Thoracic aorta (tissue), 2 donors: ENCODE measurements around the gene ZSCAN25. TPM values are rescaled to one million over a fixed set of nuclear protein-coding genes. Genes with fewer than 3 reads are reported as not detected.
"Not testable (repeated sequence)": the region's sequence is repeated elsewhere in the genome, so short reads cannot be mapped to it uniquely, and the experiment has no call there.

ENCODE experiments used
- ATAC-seq: fragments of 150-250 bp; one replicate; pipeline ENCODE4 v1.8.0; 2017; ENCODE audit warnings: low read depth; ENCODE audit not compliant: insufficient number of reproducible peaks, low FRiP score
- DNase-seq: peaks from one replicate; pipeline ENCODE4 v3.0.0-alpha.2; 2020; ENCODE audit warnings: low spot score
- H3K27ac ChIP-seq, 2 donors: fragments of 200-600 bp; sonication (generic); 1 replicate in 1 of 2; 2 replicates in 1 of 2; pipeline ENCODE4 v1.5.1; 2016; ENCODE audit warnings: mild to moderate bottlenecking in 2 of 2, moderate library complexity in 2 of 2
- H3K27me3 ChIP-seq: fragments of 200-600 bp; sonication (generic); replicated peaks from 2 replicates; pipeline ENCODE4 v1.6.0; 2016; ENCODE audit warnings: mild to moderate bottlenecking; ENCODE audit not compliant: insufficient read depth
- H3K36me3 ChIP-seq: fragments of 200-600 bp; sonication (generic); one replicate; pipeline ENCODE4 v1.5.1; 2016
- H3K4me1 ChIP-seq, 2 donors: fragments of 200-600 bp; sonication (generic); 1 replicate in 1 of 2; 2 replicates in 1 of 2; pipeline versions ENCODE4 v1.5.1 to v1.6.0; 2016; ENCODE audit warnings: low read depth in 2 of 2, mild to moderate bottlenecking in 1 of 2; ENCODE audit not compliant: control insufficient read depth in 1 of 2
- H3K4me3 ChIP-seq: fragments of 200-600 bp; sonication (generic); 2 replicates; pipeline ENCODE4 v1.5.1; 2016; ENCODE audit warnings: mild to moderate bottlenecking
- H3K9me3 ChIP-seq: fragments of 200-600 bp; sonication (generic); 2 replicates; pipeline ENCODE4 v1.5.1; 2016
- CTCF ChIP-seq: fragments of 200-600 bp; sonication (generic); IDR thresholded peaks from one replicate; pipeline ENCODE4 v1.5.1; 2019; ENCODE audit warnings: antibody characterized with exemption
- total RNA-seq, 2 donors: library from RNA; depleted of rRNA; stranded (reverse); fragments of >200 nt; gene quantifications; one replicate each; pipeline versions ENCODE4 v1.1.0 to v1.2.3, GENCODE V29; 2016

ZSCAN25 gene
- total RNA-seq, 2 donors from 2014 or later: 13.4 to 21.7 TPM

DNA sequence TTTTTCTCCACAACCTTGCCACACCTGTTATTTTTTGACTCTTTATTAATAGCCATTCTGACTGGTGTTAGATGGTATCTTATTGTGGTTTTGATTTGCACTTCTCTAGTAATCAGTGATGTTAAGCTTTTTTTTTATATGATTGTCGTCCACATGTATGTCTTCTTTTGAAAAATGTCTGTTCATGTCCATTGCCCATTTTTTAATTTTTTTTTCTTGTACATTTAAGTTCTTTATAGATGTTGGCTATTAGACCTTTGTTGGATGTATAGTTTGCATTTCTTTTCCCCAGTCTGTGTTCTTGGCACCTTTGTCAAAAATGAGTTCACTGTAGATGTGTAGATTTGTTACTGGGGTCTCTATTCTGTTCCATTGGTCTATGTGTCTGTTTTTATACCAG lies 28.8 kb downstream of the ZSCAN25 start:
- H3K4me3 ChIP-seq: no peak overlapping the region
- no peaks in the 10 kb centered on the region for H3K27me3 ChIP-seq
- no peak overlapping the region for H3K27ac ChIP-seq
- ATAC-seq (no peak), DNase-seq (no peak)
- no peaks in the 10 kb centered on the region for H3K36me3 ChIP-seq
- no peaks in the 10 kb centered on the region for H3K9me3 ChIP-seq
- no peaks in the 10 kb centered on the region for H3K4me1 ChIP-seq
- no peak for TF ChIP-seq CTCF

GRCh38 chr7:99648843-99649242 lies 32.1 kb downstream of the ZSCAN25 start:
- H3K4me1 ChIP-seq: no peaks in the 10 kb centered on the region
- no peak overlapping the region for H3K27ac ChIP-seq
- TF ChIP-seq CTCF: no peak
- no peak for ATAC-seq
- no peak for DNase-seq
- H3K4me3 ChIP-seq: no peak overlapping the region
- no peaks in the 10 kb centered on the region for H3K9me3 ChIP-seq
- no peaks in the 10 kb centered on the region for H3K36me3 ChIP-seq
- H3K27me3 ChIP-seq: no peaks in the 10 kb centered on the region

DNA sequence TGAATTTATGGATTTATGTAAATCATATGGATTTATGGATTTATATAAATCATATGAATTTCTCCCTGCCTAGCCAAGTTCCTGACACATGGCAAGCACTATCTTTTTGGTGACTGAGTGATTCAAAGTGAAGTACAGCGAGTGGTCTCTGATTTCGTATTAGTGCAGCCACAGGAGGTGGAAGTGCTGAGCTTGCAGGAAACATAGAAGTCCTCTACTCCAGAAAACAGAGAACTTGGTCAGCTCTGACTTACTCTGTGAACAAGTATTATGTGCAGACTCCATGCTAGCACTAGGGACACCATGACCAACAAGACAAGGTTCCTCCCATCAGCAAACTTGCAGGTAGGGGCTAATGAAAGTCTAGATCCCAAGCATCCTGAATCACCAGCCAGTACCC lies 34.5 kb downstream of the ZSCAN25 start:
- no peaks in the 10 kb centered on the region for H3K27me3 ChIP-seq
- H3K4me3 ChIP-seq: no peak overlapping the region
- TF ChIP-seq CTCF: no peak
- no peaks in the 10 kb centered on the region for H3K4me1 ChIP-seq
- H3K36me3 ChIP-seq: no peaks in the 10 kb centered on the region
- H3K9me3 ChIP-seq: no peaks in the 10 kb centered on the region
- DNase-seq (no peak), ATAC-seq (no peak)
- no peak overlapping the region for H3K27ac ChIP-seq

GRCh38 chr7:99652671-99653070 lies 35.9 kb downstream of the ZSCAN25 start:
- no peaks in the 10 kb centered on the region for H3K4me1 ChIP-seq
- no peaks in the 10 kb centered on the region for H3K27me3 ChIP-seq
- H3K9me3 ChIP-seq: no peaks in the 10 kb centered on the region
- H3K4me3 ChIP-seq: no peak overlapping the region
- DNase-seq: no peak
- no peaks in the 10 kb centered on the region for H3K36me3 ChIP-seq
- H3K27ac ChIP-seq: no peak overlapping the region
- no peak for ATAC-seq
- TF ChIP-seq CTCF: no peak

DNA sequence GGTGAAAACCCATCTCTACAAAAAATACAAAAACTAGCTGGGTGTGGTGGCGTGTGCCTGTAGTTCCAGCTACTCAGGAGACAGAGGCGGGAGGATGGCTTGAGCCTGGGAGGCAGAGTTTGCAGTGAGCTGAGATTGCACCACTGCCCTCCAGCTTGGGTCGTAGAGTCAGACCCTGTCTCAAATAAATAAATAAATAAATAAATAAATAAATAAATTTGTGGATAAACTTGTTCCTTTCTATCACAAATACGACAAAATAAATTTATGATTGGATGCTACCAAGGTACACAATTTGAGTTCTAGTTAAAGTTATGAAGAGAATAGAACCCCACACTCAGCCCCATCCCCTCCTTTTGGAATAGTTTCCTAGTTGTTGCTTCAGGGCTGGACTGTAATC lies 36.5 kb downstream of the ZSCAN25 start:
- not testable (repeated sequence) for H3K27me3 ChIP-seq, H3K27ac ChIP-seq, H3K4me1 ChIP-seq, DNase-seq, H3K4me3 ChIP-seq, H3K36me3 ChIP-seq, H3K9me3 ChIP-seq, ATAC-seq

DNA sequence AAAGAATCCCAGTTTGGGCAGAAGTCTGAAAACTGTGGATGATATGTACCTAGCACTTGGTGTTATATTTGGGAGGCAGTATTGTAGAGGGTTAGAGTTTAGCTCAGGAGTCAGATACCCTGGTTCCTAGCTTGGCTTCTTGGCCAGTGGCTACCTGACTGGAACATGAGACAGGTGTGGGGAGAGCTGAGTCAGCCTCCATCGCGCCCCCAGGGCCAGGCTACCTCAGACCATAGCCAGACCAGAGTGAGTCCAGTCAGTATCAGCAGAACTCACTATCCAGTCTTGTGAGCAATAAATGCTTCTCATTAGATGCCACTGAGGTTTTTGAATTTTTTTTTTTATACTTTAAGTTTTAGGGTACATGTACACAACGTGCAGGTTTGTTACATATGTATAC lies 37.0 kb downstream of the ZSCAN25 start:
- H3K4me1 ChIP-seq: no peaks in the 10 kb centered on the region
- H3K27ac ChIP-seq: no peak overlapping the region
- TF ChIP-seq CTCF: no peak
- H3K27me3 ChIP-seq: no peaks in the 10 kb centered on the region
- DNase-seq (no peak), ATAC-seq (no peak)
- no peaks in the 10 kb centered on the region for H3K9me3 ChIP-seq
- H3K4me3 ChIP-seq: no peak overlapping the region
- no peaks in the 10 kb centered on the region for H3K36me3 ChIP-seq

GRCh38 chr7:99654626-99655025 lies 37.9 kb downstream of the ZSCAN25 start:
- not testable (repeated sequence) for DNase-seq, H3K27me3 ChIP-seq, H3K36me3 ChIP-seq, H3K9me3 ChIP-seq, H3K4me3 ChIP-seq, H3K27ac ChIP-seq, H3K4me1 ChIP-seq, ATAC-seq

GRCh38 chr7:99657879-99658278 lies 41.1 kb downstream of the ZSCAN25 start:
- not testable (repeated sequence) for H3K4me1 ChIP-seq, DNase-seq, H3K9me3 ChIP-seq, H3K4me3 ChIP-seq, H3K27me3 ChIP-seq, H3K36me3 ChIP-seq, ATAC-seq, H3K27ac ChIP-seq
